D341Med (cell line): ENCODE measurements around the gene PKD2L2.
"Not testable (repeated sequence)": the region's sequence is repeated elsewhere in the genome, so short reads cannot be mapped to it uniquely, and the experiment has no call there.

Source experiments
- DNase-seq: peaks from one replicate; pipeline ENCODE4 v3.0.0; 2012; ENCODE audit warnings: low spot score

The PKD2L2 gene

GRCh38 chr5:137888466-137888862 lies 793 bp upstream of the PKD2L2 start:
- no peak for DNase-seq

DNA sequence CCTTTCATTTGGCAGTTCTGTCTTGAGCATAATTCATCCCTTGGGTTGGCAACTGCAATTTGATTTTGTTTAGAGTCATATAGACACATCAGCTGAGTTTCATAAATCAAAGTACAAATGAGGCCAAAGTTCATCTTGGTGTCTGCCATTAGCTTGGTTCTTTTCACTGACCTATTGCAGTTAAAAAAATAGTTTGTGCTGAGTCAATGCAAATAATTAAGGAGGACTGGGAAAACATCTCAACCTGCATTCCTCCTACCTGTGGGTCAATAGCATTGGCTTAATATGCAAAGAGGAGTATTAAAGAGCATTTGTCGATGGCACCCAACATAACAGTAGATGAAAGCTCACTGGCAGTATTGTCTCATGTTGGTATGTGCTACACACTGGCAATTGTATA lies 1.6 kb downstream of the PKD2L2 start:
- no peak for DNase-seq

DNA sequence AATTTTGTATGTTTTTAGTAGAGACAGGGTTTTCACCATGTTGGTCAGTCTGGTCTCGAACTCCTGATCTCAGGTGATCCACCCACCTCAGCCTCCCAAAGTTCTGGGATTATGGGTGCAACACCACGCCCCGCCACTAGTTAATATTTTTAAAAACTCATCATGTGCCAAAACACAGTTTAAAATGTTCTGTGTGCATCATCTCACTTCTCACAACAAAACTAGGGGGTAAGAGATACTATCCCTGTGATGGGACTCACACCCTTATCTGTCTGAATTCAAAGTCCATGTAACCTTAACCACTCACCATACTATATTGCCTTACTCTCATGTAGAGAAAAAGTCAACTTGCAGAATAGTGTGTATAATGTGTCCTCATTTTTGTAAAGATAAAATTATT lies 2.6 kb downstream of the PKD2L2 start:
- no peak for DNase-seq

GRCh38 chr5:137894586-137894985 lies 5.3 kb downstream of the PKD2L2 start:
- no peak for DNase-seq

DNA sequence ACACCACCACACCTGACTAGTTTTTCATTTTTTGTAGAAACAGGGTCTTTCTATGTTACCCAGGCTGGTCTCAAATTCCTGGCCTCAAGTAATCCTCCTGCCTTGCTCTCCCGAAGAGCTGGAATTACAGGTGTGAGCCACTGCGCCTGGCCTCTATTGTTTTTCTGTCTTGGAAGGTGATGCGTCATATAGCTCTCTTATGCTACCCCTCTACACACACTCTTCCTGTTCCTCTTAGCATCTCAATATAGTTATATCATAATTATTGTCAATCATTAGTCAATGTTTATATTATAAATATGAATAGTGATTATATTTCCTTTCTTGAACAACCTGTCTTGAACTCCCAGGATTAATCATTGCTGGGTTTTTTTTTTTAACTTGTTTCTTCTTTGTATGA lies 7.3 kb downstream of the PKD2L2 start:
- no peak for DNase-seq

GRCh38 chr5:137899493-137899892 lies 10.2 kb downstream of the PKD2L2 start:
- no peak for DNase-seq

DNA sequence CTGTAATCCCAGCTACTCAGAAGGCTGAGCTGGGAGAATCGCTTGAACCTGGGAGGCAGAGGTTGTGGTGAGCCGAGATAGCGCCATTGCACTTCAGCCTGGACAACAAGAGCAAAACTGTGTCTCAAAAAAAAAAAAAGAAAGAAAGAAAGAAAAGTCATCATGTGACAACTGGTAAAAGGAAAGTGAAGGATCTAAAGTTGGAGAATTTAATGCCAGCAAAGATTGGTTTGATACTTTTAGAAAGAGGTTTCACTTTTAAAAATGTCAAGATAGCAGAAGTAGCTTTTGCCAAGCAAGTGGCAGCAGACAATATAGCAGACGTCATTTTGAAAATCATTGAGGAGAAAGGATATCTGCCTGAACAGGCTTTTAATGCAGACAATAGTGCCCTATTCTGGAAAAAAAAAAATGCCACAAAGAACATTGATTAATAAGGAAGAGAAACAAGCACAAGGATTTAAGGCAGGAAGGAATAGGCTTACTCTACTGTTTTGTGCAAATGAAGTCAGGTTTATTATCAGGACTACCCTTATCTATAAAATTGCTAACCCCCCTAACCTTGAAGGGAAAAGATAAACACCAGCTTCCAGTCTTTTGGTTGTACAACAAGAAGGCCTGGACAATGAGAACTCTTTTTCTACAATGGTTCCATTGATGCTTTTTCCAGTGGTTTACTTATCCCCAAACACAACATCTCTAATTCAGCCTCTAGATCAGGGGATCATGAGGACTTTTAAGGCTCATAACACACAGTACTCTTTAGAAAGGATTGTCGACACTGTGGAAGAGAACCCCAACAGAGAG lies 12.0 kb downstream of the PKD2L2 start:
- no peak for DNase-seq

DNA sequence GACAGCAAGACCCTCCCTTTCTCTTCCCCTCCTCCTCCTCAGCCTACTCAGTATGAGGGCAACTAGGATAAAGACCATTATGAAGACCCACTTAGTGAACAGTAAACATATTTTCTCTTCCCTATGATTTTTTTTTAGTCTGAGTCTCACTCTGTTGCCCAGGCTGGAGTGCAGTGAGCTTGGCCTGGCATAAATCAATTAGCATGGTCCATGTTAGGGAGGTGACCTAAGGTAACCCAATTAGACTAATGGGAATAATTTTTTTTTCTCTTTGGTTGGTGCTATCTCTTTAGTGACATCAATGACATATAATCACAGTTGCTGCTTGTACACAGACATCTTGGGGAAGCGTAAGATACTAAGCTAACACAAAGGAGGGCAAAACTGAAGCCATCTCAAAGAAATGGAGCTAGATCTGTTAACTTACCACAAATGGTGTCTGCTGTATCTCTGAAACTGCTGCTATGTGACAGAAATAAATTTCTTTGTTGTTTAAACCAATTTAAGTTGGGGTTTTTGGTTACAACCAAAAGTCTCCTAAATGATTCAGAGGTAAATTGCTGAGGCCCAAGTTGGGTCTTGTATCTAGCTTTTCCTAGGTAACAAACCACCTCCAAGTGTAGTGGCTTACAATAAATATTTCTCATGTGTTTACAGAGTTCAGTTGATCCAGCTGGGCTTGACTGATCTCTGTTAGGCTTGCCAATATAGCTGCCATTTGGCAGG lies 13.3 kb downstream of the PKD2L2 start:
- no peak for DNase-seq

DNA sequence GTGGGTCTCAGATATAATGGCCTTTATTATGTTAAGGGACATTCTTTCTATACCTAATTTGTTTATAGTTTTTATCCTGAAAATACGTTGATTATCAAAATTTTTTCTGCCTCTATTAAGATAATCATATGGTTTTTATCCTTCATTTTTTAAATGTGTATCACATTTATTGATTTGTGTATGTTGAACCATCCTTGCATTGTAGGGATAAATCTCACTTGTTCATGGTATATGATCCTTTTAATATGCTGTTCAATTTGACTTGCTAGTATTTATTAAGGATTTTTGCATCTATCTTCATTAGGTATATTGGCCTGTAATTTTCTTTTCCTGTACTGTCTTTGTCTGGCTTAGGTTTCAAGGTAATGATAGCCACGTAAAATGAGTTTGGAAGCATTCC lies 25.5 kb downstream of the PKD2L2 start:
- DNase-seq = no peak

GRCh38 chr5:137916923-137917322 lies 27.7 kb downstream of the PKD2L2 start:
- DNase-seq = no peak

DNA sequence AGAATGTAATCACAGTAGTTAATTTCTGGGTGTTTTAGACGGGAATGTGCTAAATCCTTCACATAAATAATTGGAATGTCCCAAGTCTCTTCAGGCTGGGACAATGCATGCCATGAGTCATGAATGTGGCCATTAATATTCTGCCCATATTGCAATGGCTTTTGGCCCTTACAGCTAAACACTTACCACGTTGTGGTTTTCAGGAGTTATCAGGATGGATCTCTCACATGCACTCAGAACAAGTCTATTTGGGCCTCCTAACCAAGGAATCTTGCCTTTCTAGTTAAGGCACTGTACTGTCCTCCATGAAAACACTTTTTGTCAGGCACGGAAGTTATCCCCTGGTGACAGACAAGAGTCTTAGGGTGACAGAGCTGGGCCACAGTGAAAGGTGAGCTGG lies 32.7 kb downstream of the PKD2L2 start:
- no peak for DNase-seq

GRCh38 chr5:137923856-137924255 lies 34.6 kb downstream of the PKD2L2 start:
- no peak for DNase-seq

- DNase-seq = no peak
These were observed 43.5 kb downstream of the PKD2L2 start for GRCh38 chr5:137932800-137933199.

- DNase-seq = no peak
These were observed 44.2 kb downstream of the PKD2L2 start for GRCh38 chr5:137933491-137933911.

GRCh38 chr5:137935190-137935589 lies 45.9 kb downstream of the PKD2L2 start:
- DNase-seq = no peak

DNA sequence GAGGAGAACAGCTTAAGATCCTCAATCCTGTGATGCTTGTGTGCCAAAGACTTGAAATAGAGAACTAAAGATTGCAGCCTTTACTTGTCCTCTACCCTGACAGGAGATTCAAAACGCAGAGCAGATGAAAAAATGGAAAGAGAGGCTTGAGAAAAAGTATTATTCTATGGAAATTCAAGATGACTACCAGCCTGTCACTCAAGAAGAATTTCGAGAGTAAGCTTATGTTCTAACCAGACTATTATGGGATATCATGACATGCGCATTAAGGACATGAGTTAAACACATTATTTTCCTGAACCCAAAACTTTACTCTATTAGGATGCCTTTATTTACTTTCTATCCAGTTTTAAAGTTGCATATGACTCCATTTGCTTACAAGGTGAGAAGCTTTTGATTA lies 46.4 kb downstream of the PKD2L2 start:
- no peak for DNase-seq

DNA sequence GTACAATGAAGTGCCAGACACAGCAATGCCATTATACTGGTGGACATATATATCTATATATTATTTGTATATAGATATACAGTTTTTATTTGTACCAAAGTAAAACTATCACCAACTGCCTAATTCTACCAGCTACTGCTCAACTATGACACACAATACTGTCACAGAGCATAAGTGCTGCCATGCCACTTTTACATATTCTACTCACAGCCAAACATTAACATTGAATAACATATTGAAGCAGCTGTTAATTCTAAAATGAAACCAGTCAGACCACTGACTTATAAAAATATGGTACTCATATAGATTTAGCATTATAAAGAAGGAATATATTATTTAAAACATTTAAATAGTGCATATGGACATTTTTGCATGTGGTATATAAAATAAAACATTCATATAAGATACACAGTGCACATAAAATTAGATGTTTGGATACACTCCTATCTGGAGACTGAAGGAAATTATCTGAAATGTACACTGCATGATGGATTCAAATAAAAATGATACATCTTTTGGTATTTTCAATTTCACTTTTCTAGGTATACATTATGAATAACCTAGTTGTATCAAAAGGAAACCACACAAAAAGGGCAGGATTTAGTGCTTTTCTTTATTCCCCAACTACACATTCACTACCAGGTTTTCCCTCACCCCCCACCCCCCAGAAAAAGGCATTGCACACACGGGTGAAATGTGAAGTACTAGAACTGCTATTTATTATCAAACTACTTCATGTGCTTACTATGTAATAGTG lies 48.9 kb downstream of the PKD2L2 start:
- no peak for DNase-seq

DNA sequence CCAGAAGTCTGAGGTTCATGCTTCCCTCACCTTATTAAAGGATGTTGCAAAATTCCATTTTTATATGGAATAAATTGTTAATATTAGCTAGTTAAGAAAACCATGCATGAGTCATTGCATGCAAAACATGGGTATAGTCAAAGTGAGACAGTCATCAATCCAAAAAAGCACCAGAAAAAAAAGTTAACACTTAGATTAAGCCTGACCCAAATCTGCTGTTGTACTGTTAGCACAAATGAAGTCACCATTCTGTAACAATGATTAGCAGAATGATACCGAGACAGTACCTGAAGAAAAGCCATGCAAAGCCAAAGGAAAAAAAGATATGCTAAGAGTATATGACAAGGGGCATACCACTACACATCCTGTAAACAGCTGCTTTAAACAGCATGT lies 49.5 kb downstream of the PKD2L2 start:
- no peak for DNase-seq

- no peak for DNase-seq
These were observed 50.1 kb downstream of the PKD2L2 start for GRCh38 chr5:137939331-137939730.

DNA sequence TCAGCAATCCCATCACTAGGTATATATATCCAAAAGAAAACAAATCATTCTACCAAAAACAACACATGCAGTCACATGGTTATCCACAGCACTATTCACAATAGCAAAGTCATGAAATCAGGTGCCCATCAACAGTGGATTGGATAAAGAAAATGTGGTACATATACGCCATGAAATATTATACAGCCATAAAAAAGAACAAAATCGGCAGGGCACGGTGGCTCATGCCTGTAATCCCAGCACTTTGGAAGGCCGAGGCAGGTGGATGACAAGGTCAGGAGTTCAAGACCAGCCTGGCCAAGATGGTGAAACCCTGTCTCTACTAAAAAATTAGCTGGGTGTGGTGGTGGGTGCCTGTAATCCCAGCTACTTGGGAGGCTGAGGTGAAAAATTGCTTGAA lies 55.0 kb downstream of the PKD2L2 start:
- DNase-seq = not testable (repeated sequence)

GRCh38 chr5:137945825-137946224 lies 56.6 kb downstream of the PKD2L2 start:
- no peak for DNase-seq

DNA sequence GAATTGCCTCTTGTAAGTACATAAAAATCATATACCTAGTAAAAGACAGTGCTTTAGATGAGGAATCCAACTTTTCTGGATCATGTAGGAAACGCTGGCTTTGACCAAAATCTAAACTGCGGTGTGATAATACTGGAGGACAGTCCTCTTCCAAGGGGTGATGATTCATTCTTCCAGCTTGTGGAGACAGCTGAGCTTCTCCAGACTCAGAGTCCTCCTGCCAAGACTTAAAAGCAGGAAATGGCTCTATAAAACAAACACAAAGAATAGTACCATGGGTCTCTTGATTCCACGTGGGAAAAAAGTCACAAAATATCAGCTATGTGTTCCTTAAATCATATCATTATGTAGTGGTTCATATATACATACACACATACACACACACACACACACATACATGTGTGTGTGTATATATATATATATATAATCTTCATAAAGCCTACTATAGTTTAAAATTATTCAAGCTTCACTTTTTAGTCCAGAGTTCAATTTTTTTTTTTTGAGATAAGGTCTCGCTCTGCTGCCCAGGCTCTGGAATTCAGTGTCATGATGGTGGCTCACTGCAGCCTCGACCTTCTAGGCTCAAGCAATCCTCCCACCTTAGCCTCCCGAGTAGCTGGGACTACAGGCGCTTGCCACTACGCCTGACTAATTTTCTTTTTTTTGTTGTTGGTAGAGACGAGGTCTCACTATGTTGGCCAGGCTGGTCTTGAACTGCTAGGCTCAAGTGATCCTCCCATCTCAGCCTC lies 65.0 kb downstream of the PKD2L2 start:
- DNase-seq = no peak
